ENCODE measurements around the gene PDE10A.

DNA sequence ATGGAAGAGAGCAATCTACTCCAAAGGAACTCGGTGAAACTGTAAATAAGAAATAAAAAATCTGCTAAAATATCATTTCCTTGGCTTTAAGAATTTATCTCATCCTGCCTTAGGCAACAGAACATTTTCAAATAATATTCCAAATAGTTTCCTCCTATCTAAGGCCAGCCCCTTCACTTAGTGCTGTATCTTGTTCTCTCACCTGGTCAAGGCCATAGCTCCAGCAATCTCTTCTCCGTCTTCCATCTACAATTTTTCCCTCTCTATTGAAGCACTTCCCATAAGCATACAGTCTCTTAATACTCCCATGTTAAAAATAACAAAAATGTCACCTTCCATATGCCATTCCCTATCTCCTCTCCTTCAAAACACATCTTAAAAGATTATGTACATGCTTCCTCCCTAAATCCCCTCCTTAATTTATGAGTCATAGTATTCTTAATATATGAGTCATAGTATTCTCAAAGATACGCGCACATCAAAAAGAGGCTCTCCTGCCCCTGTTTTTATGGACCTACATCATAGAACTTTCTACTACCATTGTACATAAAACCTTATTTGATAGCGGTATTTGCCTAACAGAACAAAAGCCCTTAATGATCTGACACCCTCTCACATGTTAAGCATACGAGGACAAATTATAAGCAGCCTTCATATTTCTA, 146.9 kb downstream of the PDE10A start:
- TF ChIP-seq, protein P1, sequence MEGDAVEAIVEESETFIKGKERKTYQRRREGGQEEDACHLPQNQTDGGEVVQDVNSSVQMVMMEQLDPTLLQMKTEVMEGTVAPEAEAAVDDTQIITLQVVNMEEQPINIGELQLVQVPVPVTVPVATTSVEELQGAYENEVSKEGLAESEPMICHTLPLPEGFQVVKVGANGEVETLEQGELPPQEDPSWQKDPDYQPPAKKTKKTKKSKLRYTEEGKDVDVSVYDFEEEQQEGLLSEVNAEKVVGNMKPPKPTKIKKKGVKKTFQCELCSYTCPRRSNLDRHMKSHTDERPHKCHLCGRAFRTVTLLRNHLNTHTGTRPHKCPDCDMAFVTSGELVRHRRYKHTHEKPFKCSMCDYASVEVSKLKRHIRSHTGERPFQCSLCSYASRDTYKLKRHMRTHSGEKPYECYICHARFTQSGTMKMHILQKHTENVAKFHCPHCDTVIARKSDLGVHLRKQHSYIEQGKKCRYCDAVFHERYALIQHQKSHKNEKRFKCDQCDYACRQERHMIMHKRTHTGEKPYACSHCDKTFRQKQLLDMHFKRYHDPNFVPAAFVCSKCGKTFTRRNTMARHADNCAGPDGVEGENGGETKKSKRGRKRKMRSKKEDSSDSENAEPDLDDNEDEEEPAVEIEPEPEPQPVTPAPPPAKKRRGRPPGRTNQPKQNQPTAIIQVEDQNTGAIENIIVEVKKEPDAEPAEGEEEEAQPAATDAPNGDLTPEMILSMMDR (IDR thresholded peaks at IDR 0.05) = no peak
- TF ChIP-seq EP300 (IDR thresholded peaks at IDR 0.05) = no peak
